WERI-Rb-1 (cell line): ENCODE results near the gene HAL.

ENCODE experiments used
- DNase-seq: peaks from one replicate; pipeline ENCODE4 v3.0.0-alpha.2; 2020
- H3K27ac ChIP-seq: fragments of 250-450 bp; sonication (Bioruptor Pico); 2 replicates; pipeline ENCODE4 v1.5.1; 2020; ENCODE audit warnings: mild to moderate bottlenecking, moderate library complexity
- H3K27me3 ChIP-seq: fragments of 250-450 bp; sonication (Bioruptor Pico); 2 replicates; pipeline ENCODE4 v1.5.1; 2021; ENCODE audit warnings: mild to moderate bottlenecking, low read depth, moderate library complexity; ENCODE audit not compliant: insufficient read depth, severe bottlenecking
- H3K36me3 ChIP-seq: fragments of 250-450 bp; sonication (Bioruptor Pico); 2 replicates; pipeline ENCODE4 v1.5.1; 2020; ENCODE audit warnings: mild to moderate bottlenecking, moderate library complexity
- H3K4me3 ChIP-seq: 2 replicates; pipeline ENCODE4 v1.5.1; 2011; ENCODE audit warnings: low read depth, mild to moderate bottlenecking, control low read depth, low read length
- H3K9me3 ChIP-seq: fragments of 250-450 bp; sonication (Bioruptor Pico); 2 replicates; pipeline ENCODE4 v1.5.1; 2021; ENCODE audit warnings: mild to moderate bottlenecking, moderate library complexity; ENCODE audit not compliant: severe bottlenecking
- CTCF ChIP-seq: IDR thresholded peaks from 2 replicates; pipeline ENCODE4 v1.5.1; 2011; ENCODE audit warnings: low read depth, mild to moderate bottlenecking, control low read depth, inconsistent platforms, low read length

The HAL gene

GRCh38 chr12:96020314-96021003 is 24.3 kb upstream of the HAL start:
- no peak overlapping the region for H3K27ac ChIP-seq
- no peaks in the 10 kb centered on the region for H3K27me3 ChIP-seq
- no peak for TF ChIP-seq CTCF
- no peak overlapping the region for H3K4me3 ChIP-seq
- peaks cover 34% of the 10 kb centered on the region for H3K36me3 ChIP-seq
- no peak for DNase-seq
- H3K9me3 ChIP-seq: no peaks in the 10 kb centered on the region

- Histone ChIP-seq H3K27ac (no peak overlapping the region), H3K27me3 (no peaks in the 10 kb centered on the region), H3K4me3 (no peak overlapping the region), H3K36me3 (peaks cover 44% of the 10 kb centered on the region), H3K9me3 (no peaks in the 10 kb centered on the region)
- DNase-seq: peak; percentile 65
- TF ChIP-seq CTCF: peak; percentile 75
Observed at GRCh38 chr12:96015672-96016071, 19.5 kb upstream of the HAL start.

- TF ChIP-seq CTCF: no peak
- H3K36me3 ChIP-seq: peaks cover 49% of the 10 kb centered on the region
- no peak overlapping the region for H3K27ac ChIP-seq
- DNase-seq: no peak
- H3K4me3 ChIP-seq: no peak overlapping the region
- no peaks in the 10 kb centered on the region for H3K27me3 ChIP-seq
- H3K9me3 ChIP-seq: no peaks in the 10 kb centered on the region
Observed at GRCh38 chr12:96014943-96015599, 18.9 kb upstream of the HAL start.

GRCh38 chr12:96007729-96008128 is 11.6 kb upstream of the HAL start:
- no peak overlapping the region for H3K27ac ChIP-seq
- no peak for TF ChIP-seq CTCF
- no peak overlapping the region for H3K4me3 ChIP-seq
- H3K36me3 ChIP-seq: peaks cover 38% of the 10 kb centered on the region
- H3K9me3 ChIP-seq: no peaks in the 10 kb centered on the region
- no peaks in the 10 kb centered on the region for H3K27me3 ChIP-seq
- no peak for DNase-seq

GRCh38 chr12:96006727-96007126 is 10.6 kb upstream of the HAL start:
- Histone ChIP-seq H3K36me3 (peaks cover 31% of the 10 kb centered on the region), H3K27ac (no peak overlapping the region), H3K9me3 (no peaks in the 10 kb centered on the region), H3K4me3 (no peak overlapping the region), H3K27me3 (no peaks in the 10 kb centered on the region)
- no peak for DNase-seq
- no peak for TF ChIP-seq CTCF
